K562 (cell line): ENCODE data around the gene RPL14. TPM values are rescaled to one million over a fixed set of nuclear protein-coding genes. Genes with fewer than 3 reads are reported as not detected.

Experiments used
- ATF7 ChIP-seq: fragments of 450-650 bp; IDR thresholded peaks from 2 replicates; pipeline ENCODE4 v1.7.1; 2014; ENCODE audit warnings: mild to moderate bottlenecking, moderate library complexity
- GATAD2A ChIP-seq: fragments of 450-650 bp; IDR thresholded peaks from 2 replicates; pipeline ENCODE4 v1.6.1; 2017
- HSF4 ChIP-seq: fragments of 250-450 bp; sonication (Bioruptor Pico); IDR thresholded peaks from 2 replicates; pipeline ENCODE4 v2.1.2; 2022; ENCODE audit warnings: mild to moderate bottlenecking, moderate library complexity, borderline replicate concordance
- KLF10 ChIP-seq: fragments of 250-450 bp; sonication (Bioruptor Pico); IDR thresholded peaks from 2 replicates; pipeline ENCODE4 v1.6.1; 2021; ENCODE audit warnings: matching md5 sums
- MXD1 ChIP-seq: fragments of 250-450 bp; sonication (Bioruptor Pico); IDR thresholded peaks from 2 replicates; pipeline ENCODE4 v1.8.0; 2021; ENCODE audit warnings: borderline replicate concordance, mild to moderate bottlenecking, moderate library complexity; ENCODE audit not compliant: poor library complexity, severe bottlenecking
- NFIC ChIP-seq: fragments of 450-650 bp; IDR thresholded peaks from 2 replicates; pipeline ENCODE4 v1.6.1; 2017; ENCODE audit warnings: mild to moderate bottlenecking, inconsistent platforms
- POLR2G ChIP-seq: fragments of 200-400 bp; formaldehyde crosslinking; IDR thresholded peaks from 2 replicates; pipeline ENCODE4 v1.6.1; 2017; ENCODE audit warnings: low read depth, mild to moderate bottlenecking, antibody characterized with exemption, low read length, moderate library complexity
- PTTG1 ChIP-seq: fragments of 450-650 bp; IDR thresholded peaks from 2 replicates; pipeline ENCODE4 v1.6.1; 2016; ENCODE audit warnings: low read depth, mild to moderate bottlenecking, missing genetic modification characterization, missing compliant biosample characterization
- RBBP5 ChIP-seq: fragments of 200-600 bp; sonication (generic); IDR thresholded peaks from 2 replicates; pipeline ENCODE4 v1.6.1; 2012; ENCODE audit warnings: borderline replicate concordance, mild to moderate bottlenecking, low read length, control low read depth, inconsistent platforms; ENCODE audit not compliant: insufficient read depth, poor library complexity, severe bottlenecking
- SMARCA4 ChIP-seq: fragments of 450-650 bp; IDR thresholded peaks from 2 replicates; pipeline ENCODE4 v1.6.1; 2016
- ZBTB12 ChIP-seq: fragments of 250-450 bp; sonication (Bioruptor Pico); IDR thresholded peaks from 2 replicates; pipeline ENCODE4 v1.4.0; 2020
- polyA plus RNA-seq, 8 experiments: library from polyadenylated mRNA; depleted of rRNA in 4 of 8; stranded (reverse) in 5 of 8; unstranded in 3 of 8; fragments of >200 nt; fragmentation: Nextera tagmentation in 2 of 8; fragmentation: Illumina TruSeq in 1 of 8; extraction: Ambion mirVana in 2 of 8; extraction: Trizol in 1 of 8; gene quantifications; 2 replicates each; pipeline versions ENCODE4 v1.2.1 to v1.2.3, GENCODE V29; 2011 to 2014; ENCODE audit warnings: inconsistent platforms in 1 of 8, missing spikeins in 1 of 8
- total RNA-seq, 7 experiments: library from RNA; depleted of rRNA in 6 of 7; stranded (reverse); fragments of >200 nt in 6 of 7; fragmentation: Illumina TruSeq in 2 of 7; extraction: Trizol in 2 of 7; gene quantifications; 2 replicates each; pipeline versions ENCODE4 v1.2.1 to v1.2.3, GENCODE V29; 2011 to 2021; ENCODE audit warnings: low replicate concordance in 1 of 7
- TF ChIP-seq, protein P1 (sequence below), 2 experiments: fragments of 450-650 bp in 1 of 2; sonication (generic) in 1 of 2; formaldehyde crosslinking in 1 of 2; IDR thresholded peaks; 2 replicates each; pipeline versions ENCODE4 v1.7.1 to v1.9.0; 2016 to 2022; ENCODE audit warnings: inconsistent platforms in 1 of 2, mild to moderate bottlenecking in 1 of 2, missing genetic modification reagents in 1 of 2
- TF ChIP-seq, protein P2 (sequence below): fragments of 450-650 bp; IDR thresholded peaks from 2 replicates; pipeline ENCODE4 v1.6.1; 2017; ENCODE audit warnings: antibody characterized with exemption

Gene RPL14
- total and polyA plus RNA-seq, 9 of the 15 experiments (the other 6 are each of a cell fraction or from before 2014, with no cell fraction given) = 851 to 4,649 (median 2,133) TPM

DNA sequence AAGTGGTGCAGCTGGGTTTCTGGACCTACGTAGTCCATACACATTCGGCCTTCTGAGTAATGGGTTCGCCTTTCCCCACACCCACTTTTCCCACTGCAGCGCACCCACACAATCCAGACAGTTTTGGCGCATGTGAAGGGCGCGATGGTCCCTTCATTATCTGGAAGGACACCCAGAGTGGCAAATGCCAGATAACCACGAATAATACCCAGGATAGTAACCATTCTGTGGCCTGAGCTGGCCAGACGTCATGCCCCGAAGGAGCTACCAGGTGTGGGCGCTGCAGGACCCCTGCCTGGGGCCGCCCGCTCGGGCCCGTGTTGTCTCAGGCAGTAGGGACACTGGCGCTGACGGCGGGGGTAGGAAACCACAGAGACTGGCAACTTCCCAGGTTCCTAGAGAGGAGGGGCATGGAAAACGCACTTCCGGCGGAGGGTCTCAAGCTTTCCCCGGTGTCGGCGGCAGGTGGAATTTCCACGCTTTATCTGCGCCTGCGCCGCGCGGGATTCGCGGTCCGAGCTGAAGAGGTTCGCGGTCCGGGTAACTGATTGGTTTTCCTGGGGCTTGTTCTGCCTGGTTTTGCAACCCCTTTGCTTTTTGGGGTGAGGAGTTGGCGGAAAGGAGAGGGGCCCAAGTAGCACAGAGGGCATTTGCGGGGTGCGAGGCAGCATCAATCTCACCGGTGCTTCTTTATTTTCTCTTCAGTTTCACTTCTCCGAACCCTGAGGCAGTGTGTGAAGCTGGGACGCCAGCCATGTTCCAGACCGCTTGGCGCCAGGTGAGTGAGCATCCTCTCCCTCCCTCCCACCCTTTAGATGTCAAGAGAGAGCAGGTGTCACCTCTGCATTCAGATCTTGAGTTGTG lies 48.7 kb downstream of the RPL14 start, which contains the start of gene ZNF620 (continued):
- TF ChIP-seq, protein P1, sequence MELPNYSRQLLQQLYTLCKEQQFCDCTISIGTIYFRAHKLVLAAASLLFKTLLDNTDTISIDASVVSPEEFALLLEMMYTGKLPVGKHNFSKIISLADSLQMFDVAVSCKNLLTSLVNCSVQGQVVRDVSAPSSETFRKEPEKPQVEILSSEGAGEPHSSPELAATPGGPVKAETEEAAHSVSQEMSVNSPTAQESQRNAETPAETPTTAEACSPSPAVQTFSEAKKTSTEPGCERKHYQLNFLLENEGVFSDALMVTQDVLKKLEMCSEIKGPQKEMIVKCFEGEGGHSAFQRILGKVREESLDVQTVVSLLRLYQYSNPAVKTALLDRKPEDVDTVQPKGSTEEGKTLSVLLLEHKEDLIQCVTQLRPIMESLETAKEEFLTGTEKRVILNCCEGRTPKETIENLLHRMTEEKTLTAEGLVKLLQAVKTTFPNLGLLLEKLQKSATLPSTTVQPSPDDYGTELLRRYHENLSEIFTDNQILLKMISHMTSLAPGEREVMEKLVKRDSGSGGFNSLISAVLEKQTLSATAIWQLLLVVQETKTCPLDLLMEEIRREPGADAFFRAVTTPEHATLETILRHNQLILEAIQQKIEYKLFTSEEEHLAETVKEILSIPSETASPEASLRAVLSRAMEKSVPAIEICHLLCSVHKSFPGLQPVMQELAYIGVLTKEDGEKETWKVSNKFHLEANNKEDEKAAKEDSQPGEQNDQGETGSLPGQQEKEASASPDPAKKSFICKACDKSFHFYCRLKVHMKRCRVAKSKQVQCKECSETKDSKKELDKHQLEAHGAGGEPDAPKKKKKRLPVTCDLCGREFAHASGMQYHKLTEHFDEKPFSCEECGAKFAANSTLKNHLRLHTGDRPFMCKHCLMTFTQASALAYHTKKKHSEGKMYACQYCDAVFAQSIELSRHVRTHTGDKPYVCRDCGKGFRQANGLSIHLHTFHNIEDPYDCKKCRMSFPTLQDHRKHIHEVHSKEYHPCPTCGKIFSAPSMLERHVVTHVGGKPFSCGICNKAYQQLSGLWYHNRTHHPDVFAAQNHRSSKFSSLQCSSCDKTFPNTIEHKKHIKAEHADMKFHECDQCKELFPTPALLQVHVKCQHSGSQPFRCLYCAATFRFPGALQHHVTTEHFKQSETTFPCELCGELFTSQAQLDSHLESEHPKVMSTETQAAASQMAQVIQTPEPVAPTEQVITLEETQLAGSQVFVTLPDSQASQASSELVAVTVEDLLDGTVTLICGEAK (IDR thresholded peaks at IDR 0.05) = peak; percentile 86
- TF ChIP-seq, protein P1 (CRISPR knock-in tag; IDR thresholded peaks at IDR 0.05) = no peak
- TF ChIP-seq RBBP5 (peak; percentile 62), KLF10 (CRISPR knock-in tag) (no peak), SMARCA4 (peak; percentile 53; the same call in 1 of the 2 replicates), NFIC (peak; percentile 56), HSF4 (CRISPR knock-in tag) (no peak), GATAD2A (0 out of 2 replicates have a peak, but pooled peaks have one; percentile 43), ZBTB12 (0 out of 2 replicates have a peak, but pooled peaks have one; percentile 21), ATF7 (peak; percentile 81), PTTG1 (tag) (no peak), MXD1 (no peak), POLR2G (peak; percentile 84)
- TF ChIP-seq, protein P2, sequence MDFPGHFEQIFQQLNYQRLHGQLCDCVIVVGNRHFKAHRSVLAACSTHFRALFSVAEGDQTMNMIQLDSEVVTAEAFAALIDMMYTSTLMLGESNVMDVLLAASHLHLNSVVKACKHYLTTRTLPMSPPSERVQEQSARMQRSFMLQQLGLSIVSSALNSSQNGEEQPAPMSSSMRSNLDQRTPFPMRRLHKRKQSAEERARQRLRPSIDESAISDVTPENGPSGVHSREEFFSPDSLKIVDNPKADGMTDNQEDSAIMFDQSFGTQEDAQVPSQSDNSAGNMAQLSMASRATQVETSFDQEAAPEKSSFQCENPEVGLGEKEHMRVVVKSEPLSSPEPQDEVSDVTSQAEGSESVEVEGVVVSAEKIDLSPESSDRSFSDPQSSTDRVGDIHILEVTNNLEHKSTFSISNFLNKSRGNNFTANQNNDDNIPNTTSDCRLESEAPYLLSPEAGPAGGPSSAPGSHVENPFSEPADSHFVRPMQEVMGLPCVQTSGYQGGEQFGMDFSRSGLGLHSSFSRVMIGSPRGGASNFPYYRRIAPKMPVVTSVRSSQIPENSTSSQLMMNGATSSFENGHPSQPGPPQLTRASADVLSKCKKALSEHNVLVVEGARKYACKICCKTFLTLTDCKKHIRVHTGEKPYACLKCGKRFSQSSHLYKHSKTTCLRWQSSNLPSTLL = no peak
